Thoracic aorta (tissue), 2 donors: ENCODE measurements around the gene NRARP. TPM values are rescaled to one million over a fixed set of nuclear protein-coding genes. Genes with fewer than 3 reads are reported as not detected.

ENCODE experiments used
- ATAC-seq: fragments of 150-250 bp; one replicate; pipeline ENCODE4 v1.8.0; 2017; ENCODE audit warnings: low read depth; ENCODE audit not compliant: insufficient number of reproducible peaks, low FRiP score
- DNase-seq: peaks from one replicate; pipeline ENCODE4 v3.0.0-alpha.2; 2020; ENCODE audit warnings: low spot score
- H3K27ac ChIP-seq, 2 donors: fragments of 200-600 bp; sonication (generic); 1 replicate in 1 of 2; 2 replicates in 1 of 2; pipeline ENCODE4 v1.5.1; 2016; ENCODE audit warnings: mild to moderate bottlenecking in 2 of 2, moderate library complexity in 2 of 2
- H3K27me3 ChIP-seq: fragments of 200-600 bp; sonication (generic); replicated peaks from 2 replicates; pipeline ENCODE4 v1.6.0; 2016; ENCODE audit warnings: mild to moderate bottlenecking; ENCODE audit not compliant: insufficient read depth
- H3K36me3 ChIP-seq: fragments of 200-600 bp; sonication (generic); one replicate; pipeline ENCODE4 v1.5.1; 2016
- H3K4me1 ChIP-seq, 2 donors: fragments of 200-600 bp; sonication (generic); 1 replicate in 1 of 2; 2 replicates in 1 of 2; pipeline versions ENCODE4 v1.5.1 to v1.6.0; 2016; ENCODE audit warnings: low read depth in 2 of 2, mild to moderate bottlenecking in 1 of 2; ENCODE audit not compliant: control insufficient read depth in 1 of 2
- H3K4me3 ChIP-seq: fragments of 200-600 bp; sonication (generic); 2 replicates; pipeline ENCODE4 v1.5.1; 2016; ENCODE audit warnings: mild to moderate bottlenecking
- H3K9me3 ChIP-seq: fragments of 200-600 bp; sonication (generic); 2 replicates; pipeline ENCODE4 v1.5.1; 2016
- total RNA-seq, 2 donors: library from RNA; depleted of rRNA; stranded (reverse); fragments of >200 nt; gene quantifications; one replicate each; pipeline versions ENCODE4 v1.1.0 to v1.2.3, GENCODE V29; 2016
- TF ChIP-seq, protein P1 (sequence below): fragments of 200-600 bp; sonication (generic); IDR thresholded peaks from one replicate; pipeline ENCODE4 v1.5.1; 2019; ENCODE audit warnings: antibody characterized with exemption

NRARP gene
- total RNA-seq, 2 donors from 2014 or later: 8.5 to 16.9 TPM

DNA sequence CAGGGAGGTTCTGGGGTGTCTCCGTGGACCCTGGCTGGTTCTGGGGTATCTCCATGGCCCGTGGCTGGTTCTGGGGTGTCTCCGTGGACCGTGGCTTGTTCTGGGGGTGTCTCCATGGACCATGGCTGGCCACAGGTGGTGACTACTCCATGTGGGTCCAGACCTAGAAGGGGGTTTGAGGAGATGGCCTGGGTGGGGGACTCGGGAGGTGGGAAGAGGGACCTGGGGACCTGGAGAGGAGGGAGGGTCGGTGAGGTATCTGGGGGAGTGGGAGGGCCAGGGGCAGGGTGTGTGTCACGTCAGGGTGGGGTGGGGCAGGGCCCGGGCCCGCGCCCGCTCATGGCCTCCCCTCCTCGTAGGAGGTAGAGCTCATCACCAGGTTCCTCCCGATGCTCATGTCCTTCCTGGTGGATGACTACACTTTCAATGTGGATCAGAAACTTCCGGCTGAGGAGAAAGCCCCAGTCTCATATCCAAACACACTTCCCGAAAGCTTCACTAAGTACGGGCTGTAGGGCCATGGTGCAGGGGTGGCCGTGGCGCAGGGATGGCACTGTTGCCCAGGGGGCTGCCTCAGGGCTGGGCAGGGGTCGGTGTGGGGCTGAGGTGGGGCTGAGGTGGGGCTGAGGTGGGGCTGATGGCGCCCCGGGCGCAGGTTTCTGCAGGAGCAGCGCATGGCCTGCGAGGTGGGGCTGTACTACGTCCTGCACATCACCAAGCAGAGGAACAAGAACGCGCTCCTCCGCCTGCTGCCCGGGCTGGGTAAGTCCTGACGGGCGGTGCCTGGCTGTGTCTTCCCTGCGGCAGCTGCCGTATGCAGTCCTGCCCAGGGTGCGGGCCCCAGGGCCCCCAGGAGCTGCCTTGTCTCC is 35.3 kb downstream of the NRARP start:
- H3K36me3 ChIP-seq: peaks cover 44% of the 10 kb centered on the region
- H3K9me3 ChIP-seq: no peaks in the 10 kb centered on the region
- ATAC-seq: no peak
- H3K4me3 ChIP-seq: no peak overlapping the region
- no peaks in the 10 kb centered on the region for H3K27me3 ChIP-seq
- peaks cover 17 to 35% of the 10 kb centered on the region in 2 donors for H3K4me1 ChIP-seq
- DNase-seq: no peak
- TF ChIP-seq, protein P1, sequence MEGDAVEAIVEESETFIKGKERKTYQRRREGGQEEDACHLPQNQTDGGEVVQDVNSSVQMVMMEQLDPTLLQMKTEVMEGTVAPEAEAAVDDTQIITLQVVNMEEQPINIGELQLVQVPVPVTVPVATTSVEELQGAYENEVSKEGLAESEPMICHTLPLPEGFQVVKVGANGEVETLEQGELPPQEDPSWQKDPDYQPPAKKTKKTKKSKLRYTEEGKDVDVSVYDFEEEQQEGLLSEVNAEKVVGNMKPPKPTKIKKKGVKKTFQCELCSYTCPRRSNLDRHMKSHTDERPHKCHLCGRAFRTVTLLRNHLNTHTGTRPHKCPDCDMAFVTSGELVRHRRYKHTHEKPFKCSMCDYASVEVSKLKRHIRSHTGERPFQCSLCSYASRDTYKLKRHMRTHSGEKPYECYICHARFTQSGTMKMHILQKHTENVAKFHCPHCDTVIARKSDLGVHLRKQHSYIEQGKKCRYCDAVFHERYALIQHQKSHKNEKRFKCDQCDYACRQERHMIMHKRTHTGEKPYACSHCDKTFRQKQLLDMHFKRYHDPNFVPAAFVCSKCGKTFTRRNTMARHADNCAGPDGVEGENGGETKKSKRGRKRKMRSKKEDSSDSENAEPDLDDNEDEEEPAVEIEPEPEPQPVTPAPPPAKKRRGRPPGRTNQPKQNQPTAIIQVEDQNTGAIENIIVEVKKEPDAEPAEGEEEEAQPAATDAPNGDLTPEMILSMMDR: no peak
- H3K27ac ChIP-seq: no peak overlapping the region

DNA sequence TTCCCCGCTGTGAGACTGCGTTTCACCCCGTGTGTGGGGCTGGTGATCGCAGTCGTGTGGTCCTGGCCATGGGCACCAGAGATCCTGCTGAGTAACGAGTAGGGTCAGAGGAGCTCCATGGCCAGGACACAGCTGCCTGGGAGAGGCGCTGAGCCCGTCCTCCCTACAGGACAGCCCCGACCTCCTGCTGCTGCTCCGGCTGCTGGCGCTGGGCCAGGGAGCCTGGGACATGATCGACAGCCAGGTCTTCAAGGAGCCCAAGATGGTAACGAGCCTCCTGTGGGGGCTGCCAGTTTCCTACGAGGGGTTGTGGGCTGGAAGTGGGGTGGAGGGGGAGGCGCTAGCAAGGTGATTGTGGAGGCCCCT is 35.9 kb downstream of the NRARP start:
- TF ChIP-seq, protein P1: no peak
- ATAC-seq (no peak), DNase-seq (no peak)
- no peaks in the 10 kb centered on the region for H3K9me3 ChIP-seq
- no peaks in the 10 kb centered on the region for H3K27me3 ChIP-seq
- no peak overlapping the region for H3K4me3 ChIP-seq
- peaks cover 41% of the 10 kb centered on the region for H3K36me3 ChIP-seq
- H3K4me1 ChIP-seq: peaks cover 14 to 34% of the 10 kb centered on the region in 2 donors
- H3K27ac ChIP-seq: no peak overlapping the region

DNA sequence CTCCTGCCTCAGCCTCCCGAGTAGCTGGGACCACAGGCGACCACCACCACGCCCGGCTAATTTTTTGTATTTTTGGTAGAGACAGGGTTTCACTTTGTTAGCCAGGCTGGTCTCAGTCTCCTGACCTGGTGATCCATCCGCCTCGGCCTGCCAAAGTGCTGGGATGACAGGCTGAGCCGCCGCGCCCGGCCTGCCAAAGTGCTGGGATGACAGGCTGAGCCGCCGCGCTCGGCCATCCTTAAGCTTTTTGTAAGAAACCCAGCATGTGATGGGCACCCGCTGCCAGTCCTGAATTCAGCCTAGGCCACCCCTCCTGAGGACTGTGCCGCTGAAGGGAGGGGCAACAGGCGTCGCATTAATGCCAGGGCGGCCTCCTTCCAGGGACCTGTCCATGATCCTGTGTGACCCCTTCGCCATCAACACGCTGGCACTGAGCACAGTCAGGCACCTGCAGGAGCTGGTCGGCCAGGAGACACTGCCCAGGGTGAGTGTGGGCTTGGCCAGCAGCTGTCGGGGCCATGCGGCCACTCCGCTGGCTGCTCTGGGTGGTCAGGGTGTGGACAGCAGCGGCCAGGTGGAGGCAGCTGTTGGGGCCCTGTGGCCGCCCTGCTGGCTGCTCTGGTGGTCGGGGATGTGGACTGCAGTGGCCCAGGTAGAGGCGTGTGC is 36.4 kb downstream of the NRARP start:
- Histone ChIP-seq H3K36me3 (peaks cover 38% of the 10 kb centered on the region), H3K9me3 (no peaks in the 10 kb centered on the region), H3K4me1 (peaks cover 12 to 29% of the 10 kb centered on the region in 2 donors), H3K4me3 (no peak overlapping the region), H3K27me3 (no peaks in the 10 kb centered on the region), H3K27ac (no peak overlapping the region)
- ATAC-seq: no peak
- TF ChIP-seq, protein P1: no peak
- no peak for DNase-seq

DNA sequence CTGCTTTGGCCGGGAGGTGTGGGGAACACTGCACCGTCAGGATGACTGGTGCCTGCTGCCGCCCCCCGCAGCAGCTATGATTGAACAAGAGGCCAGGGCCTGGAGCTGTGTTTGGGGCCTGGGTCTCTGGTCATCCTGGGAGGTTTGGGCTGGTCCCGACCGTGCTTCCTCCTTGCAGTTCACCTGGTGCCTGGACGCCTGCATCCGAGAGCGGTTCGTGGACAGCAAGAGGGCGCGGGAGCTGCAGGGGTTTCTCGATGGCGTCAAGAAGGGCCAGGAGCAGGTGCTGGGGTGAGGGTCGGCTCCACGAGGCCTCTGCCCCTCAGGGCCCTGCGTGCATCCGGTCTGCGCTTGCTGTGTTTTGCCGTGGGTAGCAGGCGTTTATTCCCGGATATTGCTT is 38.0 kb downstream of the NRARP start:
- Histone ChIP-seq H3K9me3 (no peaks in the 10 kb centered on the region), H3K27ac (no peak overlapping the region), H3K27me3 (no peaks in the 10 kb centered on the region), H3K4me3 (no peak overlapping the region), H3K4me1 (peaks cover 3 to 15% of the 10 kb centered on the region in 2 donors), H3K36me3 (peaks cover 38% of the 10 kb centered on the region)
- TF ChIP-seq, protein P1: no peak
- DNase-seq (no peak), ATAC-seq (no peak)

DNA sequence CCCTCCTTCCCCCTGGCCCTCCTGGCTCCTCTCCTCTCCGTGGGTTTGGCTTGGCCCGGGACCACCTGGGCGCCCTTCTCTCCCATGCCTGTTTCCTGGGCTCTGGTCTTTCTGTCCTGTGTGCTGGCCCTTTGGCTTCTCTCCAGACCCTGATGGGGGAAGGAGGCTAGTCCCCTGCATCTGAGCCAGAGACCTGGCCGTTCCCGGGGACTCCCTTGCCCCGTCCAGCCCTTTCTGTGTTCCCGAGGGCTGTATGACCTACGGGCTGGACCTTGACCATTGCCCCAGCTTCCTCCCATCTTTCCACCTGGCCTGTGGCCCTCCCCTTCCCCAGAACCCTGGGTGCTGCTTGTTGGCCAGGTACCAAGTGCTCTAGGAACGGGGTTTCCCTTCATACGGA is 38.6 kb downstream of the NRARP start:
- H3K9me3 ChIP-seq: no peaks in the 10 kb centered on the region
- no peak overlapping the region for H3K27ac ChIP-seq
- H3K4me1 ChIP-seq: peaks cover 0 to 9% of the 10 kb centered on the region in 2 donors
- H3K4me3 ChIP-seq: no peak overlapping the region
- TF ChIP-seq, protein P1: no peak
- no peaks in the 10 kb centered on the region for H3K27me3 ChIP-seq
- no peak for ATAC-seq
- H3K36me3 ChIP-seq: peaks cover 38% of the 10 kb centered on the region
- no peak for DNase-seq
